ENCODE data around the gene SULF2. TPM values are rescaled to one million over a fixed set of nuclear protein-coding genes. Genes with fewer than 3 reads are reported as not detected.

Gene SULF2
- total and polyA plus RNA-seq, 2 of the 4 experiments (the other 2 are of a cell fraction), result 0.54 to 0.77 TPM

DNA sequence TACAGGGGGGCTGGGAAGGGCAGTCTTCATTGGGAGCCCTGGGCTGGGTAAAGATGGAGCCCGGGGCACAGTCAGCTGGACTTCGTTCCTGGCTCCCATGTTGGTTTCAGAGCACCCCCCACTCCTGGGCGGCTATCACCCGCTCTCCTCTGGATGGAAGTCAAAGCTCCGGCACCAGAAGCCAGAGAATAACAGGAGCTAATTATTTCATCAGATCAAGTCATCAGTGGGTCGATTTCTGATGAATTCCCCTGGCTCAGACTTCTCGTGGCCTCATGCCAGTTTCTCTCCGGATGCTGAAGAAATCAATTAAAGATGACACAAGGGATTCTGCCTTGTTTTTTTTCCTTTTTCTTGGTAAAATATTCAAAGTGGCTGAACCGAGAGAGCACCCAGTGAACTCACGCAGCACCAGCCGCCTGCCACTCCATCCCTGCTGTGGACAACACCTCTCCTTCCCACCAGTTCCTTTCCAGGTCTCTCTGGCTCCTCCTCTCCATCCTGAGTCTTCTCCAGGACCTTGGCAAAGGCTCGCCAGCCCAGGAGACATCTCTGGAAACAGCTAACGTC lies 22.5 kb downstream of the SULF2 start:
- intact Hi-C loops (cut with micrococcal nuclease), result no loop called here
- CTCF ChIA-PET, result no interaction called here
- POLR2A ChIA-PET (ENCODE audit: unreplicated experiment), result no interaction called here

More for the DNA sequence above, 22.5 kb downstream of the SULF2 start:
- H4K5ac ChIP-seq (ENCODE audit: low read depth, low read length), result no peak overlapping the region
- no peak overlapping the region for H3K9ac ChIP-seq (ENCODE audit: low read depth, low read length)
- H3K56ac ChIP-seq (ENCODE audit: extremely low read depth, insufficient read depth, low read length), result no peak overlapping the region
- no peaks in the 10 kb centered on the region for H3K79me1 ChIP-seq (ENCODE audit: low read depth in 1 of 2, low read length in 2 of 2)
- TF ChIP-seq BHLHE40 (IDR thresholded peaks at IDR 0.05; ENCODE audit: low read depth, low read length), result no peak
- TF ChIP-seq FOS (IDR thresholded peaks at IDR 0.05; ENCODE audit: low read depth, low read length), result no peak
- no peak for TF ChIP-seq MAFK (IDR thresholded peaks at IDR 0.05; ENCODE audit: low read depth, low read length)
- no peak for TF ChIP-seq SMC3 (IDR thresholded peaks at IDR 0.05; ENCODE audit: low read depth, low read length)
- TF ChIP-seq MXI1 (IDR thresholded peaks at IDR 0.05; ENCODE audit: borderline replicate concordance, low read depth, low read length), result no peak
- TF ChIP-seq MAZ (IDR thresholded peaks at IDR 0.05; ENCODE audit: borderline replicate concordance, low read depth, low read length), result no peak
- no peak for TF ChIP-seq RCOR1 (IDR thresholded peaks at IDR 0.05; ENCODE audit: insufficient replicate concordance, low read length)
- TF ChIP-seq ELK1 (IDR thresholded peaks at IDR 0.05; ENCODE audit: borderline replicate concordance, low read depth, low read length), result no peak
- no peak for TF ChIP-seq POLR2A (IDR thresholded peaks at IDR 0.05; ENCODE audit: low read depth, low read length)
- no peak for TF ChIP-seq CTCF (conservative IDR thresholded peaks at IDR 0.05; ENCODE audit: low read depth, low read length)
- TF ChIP-seq CEBPB (IDR thresholded peaks at IDR 0.05; ENCODE audit: low read depth, low read length), result no peak
- TF ChIP-seq, protein P1, sequence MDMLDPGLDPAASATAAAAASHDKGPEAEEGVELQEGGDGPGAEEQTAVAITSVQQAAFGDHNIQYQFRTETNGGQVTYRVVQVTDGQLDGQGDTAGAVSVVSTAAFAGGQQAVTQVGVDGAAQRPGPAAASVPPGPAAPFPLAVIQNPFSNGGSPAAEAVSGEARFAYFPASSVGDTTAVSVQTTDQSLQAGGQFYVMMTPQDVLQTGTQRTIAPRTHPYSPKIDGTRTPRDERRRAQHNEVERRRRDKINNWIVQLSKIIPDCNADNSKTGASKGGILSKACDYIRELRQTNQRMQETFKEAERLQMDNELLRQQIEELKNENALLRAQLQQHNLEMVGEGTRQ (IDR thresholded peaks at IDR 0.05; ENCODE audit: low read depth, low read length), result no peak
- no peak for TF ChIP-seq CHD1 (IDR thresholded peaks at IDR 0.05; ENCODE audit: low read depth, low read length)
- no peak for TF ChIP-seq NFE2L2 (IDR thresholded peaks at IDR 0.05; ENCODE audit: low read depth, low read length)
- no peak for TF ChIP-seq RFX5 (IDR thresholded peaks at IDR 0.05; ENCODE audit: low read depth, low read length)
- TF ChIP-seq RAD21 (IDR thresholded peaks at IDR 0.05; ENCODE audit: low read length), result no peak
- H4K20me1 ChIP-seq (ENCODE audit: insufficient read depth, low read length), result no peaks in the 10 kb centered on the region
- H3K23ac ChIP-seq (ENCODE audit: low read depth, low read length), result no peak overlapping the region
- no peak overlapping the region for H2BK120ac ChIP-seq (ENCODE audit: low read depth, low read length)
- dilution Hi-C loops (cut with HindIII; ENCODE audit: low sequenced_read_pairs, unreplicated experiment) (no loop called here), in situ Hi-C loops (cut with MboI; ENCODE audit: low sequenced_read_pairs) (no loop called here)
- WGBS, 2 experiments (ENCODE audit: extremely low coverage in 2 of 2, insufficient read length in 1 of 2), result 39% methylated on average over 8 of the region's 13 CpGs; no CpG with 5 or more reads in 1 of the 2 experiments
- H2BK15ac ChIP-seq (ENCODE audit: low read depth, low read length), result no peak overlapping the region
- no peak overlapping the region for H3K4me3 ChIP-seq (ENCODE audit: insufficient read depth, low read depth, low read length)
- no peaks in the 10 kb centered on the region for H3K36me3 ChIP-seq (ENCODE audit: control insufficient read depth, insufficient read depth, low read length)
- H2AFZ ChIP-seq (replicated peaks; ENCODE audit: low read length, poor library complexity), result no peak overlapping the region
- H3K18ac ChIP-seq (ENCODE audit: low read depth, low read length), result no peak overlapping the region
- no peak overlapping the region for H2BK20ac ChIP-seq (ENCODE audit: low read depth, low read length)
- peaks cover 13% of the 10 kb centered on the region for H3K27me3 ChIP-seq (ENCODE audit: control insufficient read depth, insufficient read depth, low read length)
- no peak overlapping the region for H4K91ac ChIP-seq (ENCODE audit: insufficient read depth, low read depth, low read length)
- no peak overlapping the region for H2AK5ac ChIP-seq (ENCODE audit: low read depth, low read length)
- DNase-seq (no peak), ATAC-seq (ENCODE audit: low read depth) (no peak)
- no peaks in the 10 kb centered on the region for H3K9me3 ChIP-seq (ENCODE audit: control insufficient read depth, insufficient read depth, low read length)
- H3K27ac ChIP-seq (ENCODE audit: insufficient read depth, low read length), result no peak overlapping the region
- no peak overlapping the region for H3K4ac ChIP-seq (ENCODE audit: low read depth, low read length)
- no peak overlapping the region for H2BK5ac ChIP-seq (ENCODE audit: low read depth, low read length, poor library complexity, severe bottlenecking)
- no peak overlapping the region for H3K14ac ChIP-seq (replicated peaks; ENCODE audit: low read depth, low read length)
- no peak overlapping the region for H4K8ac ChIP-seq (ENCODE audit: low read depth in 2 of 2, low read length in 2 of 2)
- no peak overlapping the region for H2AK9ac ChIP-seq (replicated peaks; ENCODE audit: low read depth, low read length, poor library complexity)
- no peak overlapping the region for H3K4me2 ChIP-seq (ENCODE audit: low read depth, low read length)
- BruUV-seq (replicated peaks), result no TSS peak
- H3K9me1 ChIP-seq (ENCODE audit: insufficient read depth, low read length), result no peaks in the 10 kb centered on the region
- H3K4me1 ChIP-seq (ENCODE audit: control insufficient read depth, insufficient read depth, low read length), result no peaks in the 10 kb centered on the region

Data from IMR-90 (cell line).